AG04449 (cell line): Measurements from ENCODE around the gene DTNBP1.
"Not testable (repeated sequence)": the region's sequence is repeated elsewhere in the genome, so short reads cannot be mapped to it uniquely, and the experiment has no call there.

Experiments used
- CTCF ChIA-PET: fragments of 350-600 bp; formaldehyde crosslinking; extraction: SDS; loops from one replicate; lab custom pipeline; 2021; ENCODE audit warnings: antibody characterized with exemption; lab: Yijun Ruan, JAX
- POLR2A ChIA-PET: fragments of 400-600, 350-600 bp; formaldehyde crosslinking; extraction: SDS; loops from one replicate; lab custom pipeline; 2020; ENCODE audit warnings: antibody characterized with exemption, inconsistent platforms; lab: Yijun Ruan, JAX
- DNase-seq: peaks from one replicate; pipeline ENCODE4 v3.0.0-alpha.2; 2010; ENCODE audit warnings: low read depth, low spot score
- H3K4me3 ChIP-seq: 2 replicates; pipeline ENCODE4 v1.5.1; 2011; ENCODE audit warnings: low read depth, mild to moderate bottlenecking, control low read depth, low read length
- TF ChIP-seq, protein P1 (sequence below): IDR thresholded peaks from one replicate; pipeline ENCODE4 v1.5.1; 2011; ENCODE audit warnings: mild to moderate bottlenecking, moderate library complexity, low read length, control low read depth, inconsistent platforms; ENCODE audit not compliant: insufficient read depth; ENCODE audit errors: missing control alignments

The DTNBP1 gene

DNA sequence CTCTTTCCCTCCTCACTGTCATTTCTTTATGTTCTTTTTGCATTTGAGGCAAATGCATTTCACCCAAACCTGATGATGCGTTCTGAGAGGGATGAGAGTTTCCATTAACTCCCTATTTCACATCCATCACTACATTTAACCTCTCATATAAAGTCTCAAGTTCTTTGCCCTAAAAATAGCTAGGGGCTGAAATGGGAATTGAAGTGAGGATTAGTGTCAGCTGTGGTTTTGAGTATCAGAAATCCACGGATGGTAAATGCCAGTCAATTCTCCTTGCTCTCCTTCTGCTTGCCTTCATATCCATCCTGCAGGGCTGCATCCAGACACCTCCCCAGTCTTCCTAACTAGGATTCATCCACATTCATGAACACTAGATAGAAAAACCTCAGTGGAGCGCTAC lies 10.0 kb upstream of the DTNBP1 start:
- TF ChIP-seq, protein P1, sequence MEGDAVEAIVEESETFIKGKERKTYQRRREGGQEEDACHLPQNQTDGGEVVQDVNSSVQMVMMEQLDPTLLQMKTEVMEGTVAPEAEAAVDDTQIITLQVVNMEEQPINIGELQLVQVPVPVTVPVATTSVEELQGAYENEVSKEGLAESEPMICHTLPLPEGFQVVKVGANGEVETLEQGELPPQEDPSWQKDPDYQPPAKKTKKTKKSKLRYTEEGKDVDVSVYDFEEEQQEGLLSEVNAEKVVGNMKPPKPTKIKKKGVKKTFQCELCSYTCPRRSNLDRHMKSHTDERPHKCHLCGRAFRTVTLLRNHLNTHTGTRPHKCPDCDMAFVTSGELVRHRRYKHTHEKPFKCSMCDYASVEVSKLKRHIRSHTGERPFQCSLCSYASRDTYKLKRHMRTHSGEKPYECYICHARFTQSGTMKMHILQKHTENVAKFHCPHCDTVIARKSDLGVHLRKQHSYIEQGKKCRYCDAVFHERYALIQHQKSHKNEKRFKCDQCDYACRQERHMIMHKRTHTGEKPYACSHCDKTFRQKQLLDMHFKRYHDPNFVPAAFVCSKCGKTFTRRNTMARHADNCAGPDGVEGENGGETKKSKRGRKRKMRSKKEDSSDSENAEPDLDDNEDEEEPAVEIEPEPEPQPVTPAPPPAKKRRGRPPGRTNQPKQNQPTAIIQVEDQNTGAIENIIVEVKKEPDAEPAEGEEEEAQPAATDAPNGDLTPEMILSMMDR = no peak
- ChIA-PET CTCF (interaction anchor here (1.1 to 1.4 kb wide), 3 partner anchors 10 to 13 kb away, joined by 3 read pairs; partner anchors contain the start of gene DTNBP1), POLR2A (no interaction called here)
- no peak for DNase-seq
- no peak overlapping the region for H3K4me3 ChIP-seq

DNA sequence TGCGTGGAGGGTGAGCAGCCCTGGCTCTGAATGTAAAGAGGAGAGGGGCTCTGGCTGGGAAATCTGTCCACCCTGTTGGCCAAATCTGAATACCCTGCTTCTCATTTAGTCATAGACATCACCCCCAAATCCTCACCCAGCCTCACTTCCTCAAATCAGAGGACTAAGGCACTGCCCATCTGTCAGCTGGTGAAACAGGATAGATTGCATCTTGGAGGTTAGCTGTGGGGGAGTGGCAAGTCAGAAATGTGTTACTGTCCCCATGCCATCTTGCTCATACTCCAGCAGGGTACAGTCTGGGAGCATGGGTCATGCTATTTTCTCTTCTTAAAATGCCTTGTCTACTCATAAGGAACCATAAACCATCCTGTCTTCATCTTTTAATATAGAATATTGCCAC lies 9.5 kb upstream of the DTNBP1 start:
- TF ChIP-seq, protein P1 = no peak
- POLR2A ChIA-PET = no interaction called here
- H3K4me3 ChIP-seq = no peak overlapping the region
- CTCF ChIA-PET = interaction anchor here (1.1 to 1.3 kb wide), 2 partner anchors 9 to 13 kb away, joined by 3 read pairs; partner anchors contain the start of gene DTNBP1
- no peak for DNase-seq

DNA sequence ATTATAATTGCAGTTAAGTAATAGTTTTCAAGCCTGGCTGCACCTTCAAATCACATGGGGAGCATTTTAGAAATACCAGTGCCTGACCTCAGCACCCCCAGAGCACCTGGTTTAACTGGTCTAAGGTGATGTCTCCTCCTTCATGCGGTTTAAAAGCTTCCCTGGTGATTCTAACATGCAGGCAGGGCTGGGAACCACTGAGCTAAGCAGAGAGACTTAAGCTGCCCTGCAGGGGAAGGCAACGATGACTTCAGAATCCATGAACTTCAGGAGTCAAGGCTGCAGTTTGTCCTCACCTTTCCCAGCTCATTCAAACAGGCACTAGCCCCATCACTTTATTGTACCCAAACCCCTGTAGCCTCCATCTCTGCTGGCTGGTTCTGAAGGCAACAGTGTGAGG lies 6.1 kb upstream of the DTNBP1 start:
- ChIA-PET CTCF (interaction anchor here (0.7 to 1.2 kb wide), 4 partner anchors 17 to 45 kb away, joined by 3 to 4 read pairs (median 3); no protein-coding TSS in a partner anchor), POLR2A (no interaction called here)
- no peak for DNase-seq
- H3K4me3 ChIP-seq = no peak overlapping the region
- TF ChIP-seq, protein P1 = no peak

DNA sequence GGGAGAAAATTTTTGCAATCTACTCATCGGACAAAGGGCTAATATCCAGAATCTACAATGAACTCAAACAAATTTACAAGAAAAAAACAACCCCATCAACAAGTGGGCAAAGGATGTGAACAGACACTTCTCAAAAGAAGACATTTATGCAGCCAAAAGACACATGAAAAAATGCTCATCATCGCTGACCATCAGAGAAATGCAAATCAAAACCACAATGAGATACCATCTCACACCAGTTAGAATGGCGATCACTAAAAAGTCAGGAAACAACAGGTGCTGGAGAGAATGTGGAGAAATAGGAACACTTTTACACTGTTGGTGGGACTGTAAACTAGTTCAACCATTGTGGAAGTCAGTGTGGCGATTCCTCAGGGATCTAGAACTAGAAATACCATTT lies 4.1 kb upstream of the DTNBP1 start:
- CTCF ChIA-PET, DNase-seq, POLR2A ChIA-PET, H3K4me3 ChIP-seq: not testable (repeated sequence)

DNA sequence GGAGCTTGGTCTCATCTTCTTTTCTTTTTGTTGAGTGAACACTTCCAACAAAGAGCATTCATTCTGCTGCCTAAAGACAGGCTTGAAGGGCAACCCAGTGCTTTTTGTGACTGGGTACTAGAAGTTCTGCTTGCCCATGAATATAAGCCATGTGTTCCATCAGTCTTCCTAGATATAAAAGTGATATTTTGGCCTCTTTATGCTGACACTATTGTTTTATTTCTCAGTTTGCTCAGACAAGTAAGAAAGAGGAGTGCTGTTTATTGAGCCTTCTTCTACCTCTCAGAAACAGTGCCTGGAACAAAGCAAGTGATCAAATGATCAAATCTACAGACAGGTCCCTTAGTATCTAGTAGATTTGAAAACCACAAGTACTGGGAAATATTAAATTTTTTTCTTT lies 2.4 kb upstream of the DTNBP1 start:
- TF ChIP-seq, protein P1 = no peak
- DNase-seq = no peak
- ChIA-PET CTCF (interaction anchor here (0.8 to 1.8 kb wide), 4 partner anchors 30 to 540 kb away, joined by 3 to 4 read pairs (median 4); no protein-coding TSS in a partner anchor), POLR2A (no interaction called here)
- no peak overlapping the region for H3K4me3 ChIP-seq

DNA sequence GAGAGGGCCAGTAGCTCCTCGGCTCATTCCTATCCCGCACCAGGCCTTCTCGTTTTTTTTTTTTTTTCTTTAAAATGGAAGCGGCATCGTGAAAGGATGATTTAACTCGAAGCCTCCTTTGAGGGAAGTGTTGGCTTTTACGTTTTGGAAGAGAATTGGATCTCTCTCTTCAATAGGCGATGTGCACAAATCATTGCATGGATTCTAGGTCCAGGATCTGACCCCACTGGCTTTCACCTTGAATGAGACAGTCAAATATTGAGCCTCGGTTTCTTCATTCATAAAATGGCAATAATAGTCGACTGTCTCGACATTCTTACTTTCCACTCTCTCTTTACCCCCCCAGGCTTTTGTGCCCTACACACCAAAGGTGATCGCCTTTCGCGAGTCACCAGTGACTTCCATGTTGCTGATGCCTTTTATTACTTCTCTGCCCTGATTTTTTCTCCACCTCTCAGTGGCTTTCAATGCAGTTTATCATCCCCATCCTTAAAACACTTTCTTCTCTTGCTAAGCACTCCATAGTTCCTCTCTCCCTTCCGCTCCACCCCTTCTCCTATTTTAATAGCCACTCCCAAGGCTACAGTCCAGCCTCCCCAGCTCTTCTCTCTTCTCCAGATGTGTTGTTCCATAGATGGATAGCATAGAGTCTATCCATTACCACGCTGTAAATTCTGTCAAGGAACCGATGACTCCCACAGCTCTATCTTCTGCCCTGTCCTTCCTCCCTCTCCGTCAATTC lies 473 bp upstream of the DTNBP1 start:
- TF ChIP-seq, protein P1 = no peak
- no peak for DNase-seq
- POLR2A ChIA-PET = no interaction called here
- CTCF ChIA-PET = interaction anchor here (1.0 kb wide), 1 partner anchor 10 kb away, joined by 3 read pairs; no protein-coding TSS in a partner anchor
- peak overlapping the region; percentile 76 for H3K4me3 ChIP-seq

DNA sequence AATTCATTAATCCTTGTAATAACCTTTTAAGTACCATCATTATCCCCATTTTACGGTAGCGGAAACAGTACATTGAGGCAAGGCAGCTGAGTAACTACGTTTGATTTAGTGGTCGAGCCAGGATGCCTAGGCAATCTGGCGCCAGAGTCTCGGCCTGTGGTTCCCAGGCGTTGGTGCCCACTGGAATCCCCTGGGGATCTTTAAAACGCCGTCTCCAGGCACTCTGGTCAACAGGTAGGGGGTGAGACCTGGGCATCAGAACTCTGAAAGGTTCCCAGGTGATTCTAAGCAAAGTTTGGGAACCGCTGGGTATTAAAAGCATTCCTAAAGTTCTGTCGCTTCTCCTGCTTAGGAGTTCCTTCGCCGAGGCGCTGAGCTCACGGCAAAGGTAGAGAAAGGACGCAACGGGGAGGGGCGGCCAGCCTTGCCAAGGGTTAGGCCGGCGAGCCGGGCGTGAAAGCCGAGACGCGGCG lies 939 bp downstream of the DTNBP1 start:
- ChIA-PET CTCF (interaction anchor here (0.6 to 1.0 kb wide), 2 partner anchors 9 to 539 kb away, joined by 3 read pairs; no protein-coding TSS in a partner anchor), POLR2A (no interaction called here)
- H3K4me3 ChIP-seq = peak overlapping the region; percentile 76
- TF ChIP-seq, protein P1 = no peak
- no peak for DNase-seq
